Measurements from ENCODE around the gene CCDC186. TPM values are rescaled to one million over a fixed set of nuclear protein-coding genes. Genes with fewer than 3 reads are reported as not detected.
"Not testable (repeated sequence)": the region's sequence is repeated elsewhere in the genome, so short reads cannot be mapped to it uniquely, and the experiment has no call there.

Gene CCDC186
- polyA plus RNA-seq, 1 donor from 2014 or later: 24.2 TPM

- Histone ChIP-seq H4K20me1 (ENCODE audit: insufficient read depth) (no peaks in the 10 kb centered on the region), H3K79me2 (replicated peaks; ENCODE audit: insufficient read depth, low read length) (no peaks in the 10 kb centered on the region), H2AFZ (ENCODE audit: low read depth, low read length) (no peak overlapping the region), H3K9me2 (ENCODE audit: insufficient read depth, low read length) (no peaks in the 10 kb centered on the region), H3F3A (ENCODE audit: insufficient read depth, low read length, poor library complexity, severe bottlenecking) (no peaks in the 10 kb centered on the region), H3K36me3 (ENCODE audit: insufficient read depth, low read length) (peaks cover 4% of the 10 kb centered on the region), H3K27me3 (ENCODE audit: insufficient read depth, low read depth, low read length) (no peaks in the 10 kb centered on the region), H3K4me2 (ENCODE audit: low read length) (no peak overlapping the region), H3K9me3 (ENCODE audit: low read length) (no peaks in the 10 kb centered on the region), H3K27ac (ENCODE audit: low read length) (no peak overlapping the region), H3K9ac (ENCODE audit: low read length) (no peak overlapping the region), H3K4me3 (ENCODE audit: low read length) (no peak overlapping the region)
- no peak for TF ChIP-seq CTCF (IDR thresholded peaks at IDR 0.05; ENCODE audit: poor library complexity, severe bottlenecking)
- no peak for TF ChIP-seq REST (IDR thresholded peaks at IDR 0.05; ENCODE audit: borderline replicate concordance)
- no peak for TF ChIP-seq TAF1 (IDR thresholded peaks at IDR 0.05; ENCODE audit: low read depth)
- no peak for TF ChIP-seq EZH2 (IDR thresholded peaks at IDR 0.05; ENCODE audit: borderline replicate concordance, insufficient read depth, low read length, poor library complexity, severe bottlenecking)
- TF ChIP-seq RAD21 (conservative IDR thresholded peaks at IDR 0.05): no peak
- TF ChIP-seq SMC3 (conservative IDR thresholded peaks at IDR 0.05; ENCODE audit: poor library complexity): no peak
- no peak for TF ChIP-seq POLR2AphosphoS5 (IDR thresholded peaks at IDR 0.05)
- TF ChIP-seq MXI1 (conservative IDR thresholded peaks at IDR 0.05; ENCODE audit: poor library complexity, severe bottlenecking): no peak
- no peak for TF ChIP-seq EP300 (conservative IDR thresholded peaks at IDR 0.05; ENCODE audit: poor library complexity, severe bottlenecking)
These were observed 22.5 kb downstream of the CCDC186 start for GRCh38 chr10:114151486-114151885.

- not testable (repeated sequence) for H3K9me2 ChIP-seq (ENCODE audit: insufficient read depth, low read length); H3K27me3 ChIP-seq (ENCODE audit: insufficient read depth, low read depth, low read length); H3K9me3 ChIP-seq (ENCODE audit: low read length); H3K36me3 ChIP-seq (ENCODE audit: insufficient read depth, low read length); H3K4me3 ChIP-seq (ENCODE audit: low read length); H3K4me2 ChIP-seq (ENCODE audit: low read length); H3K9ac ChIP-seq (ENCODE audit: low read length); H3F3A ChIP-seq (ENCODE audit: insufficient read depth, low read length, poor library complexity, severe bottlenecking); H3K79me2 ChIP-seq (replicated peaks; ENCODE audit: insufficient read depth, low read length); H2AFZ ChIP-seq (ENCODE audit: low read depth, low read length); H4K20me1 ChIP-seq (ENCODE audit: insufficient read depth); H3K27ac ChIP-seq (ENCODE audit: low read length)
These were observed 24.5 kb downstream of the CCDC186 start for GRCh38 chr10:114149476-114149875.

GRCh38 chr10:114143160-114143559 lies 30.8 kb downstream of the CCDC186 start:
- Histone ChIP-seq H3K9ac (ENCODE audit: low read length) (no peak overlapping the region), H3F3A (ENCODE audit: insufficient read depth, low read length, poor library complexity, severe bottlenecking) (no peaks in the 10 kb centered on the region), H3K9me2 (ENCODE audit: insufficient read depth, low read length) (no peaks in the 10 kb centered on the region), H3K27ac (ENCODE audit: low read length) (no peak overlapping the region), H3K27me3 (ENCODE audit: insufficient read depth, low read depth, low read length) (no peaks in the 10 kb centered on the region), H4K20me1 (ENCODE audit: insufficient read depth) (no peaks in the 10 kb centered on the region), H2AFZ (ENCODE audit: low read depth, low read length) (no peak overlapping the region), H3K36me3 (ENCODE audit: insufficient read depth, low read length) (peaks cover 3% of the 10 kb centered on the region), H3K9me3 (ENCODE audit: low read length) (no peaks in the 10 kb centered on the region), H3K4me2 (ENCODE audit: low read length) (no peak overlapping the region), H3K4me3 (ENCODE audit: low read length) (no peak overlapping the region), H3K79me2 (replicated peaks; ENCODE audit: insufficient read depth, low read length) (no peaks in the 10 kb centered on the region)
- TF ChIP-seq CTCF (IDR thresholded peaks at IDR 0.05; ENCODE audit: poor library complexity, severe bottlenecking) (no peak), RAD21 (conservative IDR thresholded peaks at IDR 0.05) (no peak), EZH2 (IDR thresholded peaks at IDR 0.05; ENCODE audit: borderline replicate concordance, insufficient read depth, low read length, poor library complexity, severe bottlenecking) (no peak), MXI1 (conservative IDR thresholded peaks at IDR 0.05; ENCODE audit: poor library complexity, severe bottlenecking) (no peak), REST (IDR thresholded peaks at IDR 0.05; ENCODE audit: borderline replicate concordance) (no peak), SMC3 (conservative IDR thresholded peaks at IDR 0.05; ENCODE audit: poor library complexity) (no peak), TAF1 (IDR thresholded peaks at IDR 0.05; ENCODE audit: low read depth) (no peak), POLR2AphosphoS5 (IDR thresholded peaks at IDR 0.05) (no peak), EP300 (conservative IDR thresholded peaks at IDR 0.05; ENCODE audit: poor library complexity, severe bottlenecking) (no peak)
